Dedifferentiated amniotic fluid mesenchymal stem cell (primary cell): ENCODE results near the gene DHCR7.

Source experiments
- DNase-seq: peaks from one replicate; pipeline ENCODE4 v3.0.0-alpha.2; 2016; ENCODE audit errors: extremely low spot score

Gene DHCR7

DNA sequence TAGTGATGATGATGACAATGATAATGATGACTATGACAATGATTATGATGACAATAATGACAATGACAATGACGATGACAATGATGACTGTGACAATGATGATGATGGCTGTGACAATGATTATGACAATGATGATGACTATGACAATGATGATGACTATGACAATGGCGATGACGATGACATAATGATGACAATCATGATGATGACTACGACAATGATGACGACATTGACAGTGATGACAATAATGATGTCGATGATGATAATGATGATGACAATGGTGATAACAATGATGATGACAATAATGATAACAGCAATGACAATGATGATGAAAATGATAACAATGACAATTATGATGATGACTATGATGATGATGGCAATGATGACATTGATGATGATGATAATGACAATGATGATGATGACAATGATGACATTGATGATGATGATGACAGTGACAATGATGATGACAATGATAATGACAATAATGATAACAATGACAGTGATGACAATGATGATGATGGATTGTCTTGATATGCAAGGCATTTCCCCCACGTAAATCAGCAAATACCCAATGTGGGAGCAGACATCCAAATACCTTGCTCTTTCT is 37.7 kb downstream of the DHCR7 start:
- no peak for DNase-seq

DNA sequence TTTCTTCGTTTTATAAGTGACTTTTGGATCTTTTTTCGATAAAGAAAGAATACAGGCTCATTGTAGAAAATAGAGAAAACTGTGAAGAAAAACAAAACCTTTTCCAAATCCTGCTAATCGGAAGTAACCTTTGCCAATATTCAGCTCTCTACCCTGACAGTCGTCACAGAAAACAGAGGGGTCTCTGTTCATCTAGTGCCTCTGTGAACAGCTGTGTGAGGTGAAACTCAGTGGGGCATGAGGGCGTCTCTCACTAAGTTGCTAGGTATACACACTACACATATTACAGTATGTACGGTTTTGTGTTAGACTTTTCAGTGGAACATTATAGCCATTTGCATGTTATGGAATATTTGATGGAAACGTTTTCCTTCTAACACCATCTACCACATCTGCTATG is 39.4 kb downstream of the DHCR7 start:
- no peak for DNase-seq

DNA sequence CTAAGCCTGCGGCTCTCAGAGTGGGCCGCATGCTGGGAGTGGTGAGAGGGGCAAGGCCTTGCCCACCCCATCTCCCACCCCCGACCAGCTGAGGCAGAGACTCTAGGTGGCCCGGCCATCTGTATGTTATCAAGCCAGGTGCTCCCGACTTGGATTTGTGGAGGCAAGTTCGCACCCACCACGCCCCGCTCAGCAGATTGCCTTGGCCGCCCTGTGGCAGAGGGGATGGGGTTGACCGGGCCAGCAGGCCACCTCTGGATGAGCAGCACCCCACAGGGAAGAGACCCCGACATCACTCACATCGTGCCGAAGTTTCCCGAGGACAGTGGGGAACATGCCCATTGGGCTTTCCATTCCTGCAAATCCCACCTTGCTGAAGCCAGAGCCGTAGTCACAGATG is 40.8 kb downstream of the DHCR7 start:
- DNase-seq: no peak

DNA sequence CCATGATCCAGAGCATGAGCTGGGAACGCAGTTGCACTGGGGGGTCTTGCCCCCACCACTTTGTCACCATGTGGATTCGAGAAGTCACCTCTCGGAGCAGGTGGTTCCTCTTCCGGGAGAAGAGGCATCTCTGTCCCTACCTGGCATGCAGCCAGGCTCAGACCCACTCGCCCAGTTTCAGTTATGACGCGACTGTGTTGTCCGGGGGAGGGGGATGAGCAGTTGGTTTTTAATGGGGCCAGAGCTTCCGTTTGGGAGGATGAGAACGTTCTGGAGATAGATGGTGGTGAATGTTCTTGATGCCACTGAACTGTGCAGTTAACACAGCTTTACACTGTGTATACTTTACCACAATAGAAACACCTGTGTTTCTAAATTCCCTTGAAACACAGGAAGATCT is 41.5 kb downstream of the DHCR7 start:
- DNase-seq: no peak

DNA sequence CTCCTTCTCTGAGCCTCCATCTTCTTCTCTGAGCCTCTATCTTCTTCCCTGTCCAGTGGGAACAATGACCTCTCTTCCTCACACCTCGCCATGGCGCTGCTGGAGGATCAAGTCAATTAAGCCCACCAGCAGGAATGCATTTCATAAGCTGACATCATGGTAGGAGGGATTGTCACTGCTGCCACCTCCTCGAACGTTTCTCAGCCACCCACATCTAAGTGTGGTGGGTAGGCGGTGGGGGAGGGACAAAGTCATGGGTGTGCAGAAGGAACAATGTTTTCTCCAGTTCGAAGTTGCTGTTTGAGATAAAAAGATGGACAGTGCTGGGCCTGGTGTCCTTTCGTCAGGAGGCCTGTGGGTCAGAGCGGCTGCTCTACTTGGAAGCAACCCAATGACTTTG is 44.0 kb downstream of the DHCR7 start:
- no peak for DNase-seq

DNA sequence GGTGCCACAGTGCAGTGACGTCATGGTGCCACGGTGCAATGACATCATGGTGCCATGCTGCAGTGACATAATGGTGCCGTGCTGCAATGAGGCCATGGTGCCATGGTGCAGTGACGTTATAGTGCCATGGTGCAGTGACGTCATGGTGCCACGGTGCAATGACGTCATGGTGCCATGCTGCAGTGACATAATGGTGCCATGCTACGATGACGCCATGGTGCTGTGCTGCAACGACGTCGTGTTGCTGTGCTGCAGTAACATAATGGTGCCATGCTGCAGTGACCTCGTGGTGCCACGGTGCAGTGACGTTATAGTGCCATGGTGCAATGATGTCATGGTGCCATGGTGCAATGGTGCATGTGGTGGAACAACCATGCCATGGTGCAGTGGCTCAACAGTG is 45.3 kb downstream of the DHCR7 start:
- DNase-seq: no peak

DNA sequence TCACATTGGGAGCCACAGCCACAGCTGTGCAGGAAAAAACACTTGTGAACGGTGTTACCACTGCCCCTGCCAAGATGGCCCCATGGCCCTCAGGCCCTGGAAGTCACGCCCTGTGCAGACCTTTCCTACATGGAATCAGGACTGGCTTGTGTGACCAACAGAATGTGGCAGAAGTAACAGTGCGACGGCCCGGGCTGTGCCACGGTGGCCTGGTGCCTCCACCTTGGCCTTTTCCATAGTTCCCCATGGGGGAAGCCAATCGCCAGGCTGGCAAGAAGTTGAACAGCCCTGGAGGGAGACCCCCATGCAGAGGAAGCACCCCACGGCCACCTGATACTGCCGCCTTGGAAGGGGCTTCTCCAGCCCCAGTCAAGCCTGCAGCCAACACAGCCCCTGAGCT is 48.0 kb downstream of the DHCR7 start:
- DNase-seq: no peak

DNA sequence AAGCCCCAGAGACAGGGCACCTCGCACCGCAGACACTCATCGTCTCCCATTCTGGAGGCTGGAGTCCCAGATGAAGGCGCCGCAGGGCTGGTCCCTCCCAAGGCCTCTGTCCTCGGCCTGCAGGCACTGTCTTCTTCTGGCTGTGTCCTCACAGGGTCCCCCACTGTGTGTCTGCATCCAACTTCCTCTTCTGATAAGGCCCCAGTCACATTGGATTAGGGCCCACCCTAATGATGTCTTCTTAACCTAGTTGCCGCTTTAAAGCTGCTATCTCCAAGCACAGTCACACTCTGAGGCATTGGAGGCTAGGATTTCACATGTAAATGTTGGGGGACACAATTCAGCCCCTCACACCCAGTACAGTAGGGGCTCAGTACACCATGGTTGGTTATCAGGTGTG is 48.9 kb downstream of the DHCR7 start:
- no peak for DNase-seq

DNA sequence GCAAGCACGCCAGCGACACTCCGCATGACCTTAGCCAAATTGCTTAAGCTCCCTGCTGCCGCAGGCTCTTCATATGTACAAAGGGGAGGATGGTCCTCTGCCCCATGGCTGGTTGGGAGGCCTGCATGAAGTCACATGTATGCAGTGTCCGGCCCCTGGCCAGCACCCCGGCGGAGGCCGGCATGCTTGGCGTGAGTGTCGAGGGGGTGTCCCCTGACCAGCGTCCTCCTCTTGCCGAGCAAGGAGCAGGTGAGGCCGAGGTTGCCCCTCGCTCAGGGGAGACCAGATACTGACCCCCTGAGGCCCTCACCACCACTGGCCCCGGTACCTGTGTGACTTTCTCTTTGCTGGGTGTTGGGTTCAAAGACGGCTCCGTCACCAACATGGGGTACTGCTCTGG is 50.2 kb downstream of the DHCR7 start:
- DNase-seq: no peak

DNA sequence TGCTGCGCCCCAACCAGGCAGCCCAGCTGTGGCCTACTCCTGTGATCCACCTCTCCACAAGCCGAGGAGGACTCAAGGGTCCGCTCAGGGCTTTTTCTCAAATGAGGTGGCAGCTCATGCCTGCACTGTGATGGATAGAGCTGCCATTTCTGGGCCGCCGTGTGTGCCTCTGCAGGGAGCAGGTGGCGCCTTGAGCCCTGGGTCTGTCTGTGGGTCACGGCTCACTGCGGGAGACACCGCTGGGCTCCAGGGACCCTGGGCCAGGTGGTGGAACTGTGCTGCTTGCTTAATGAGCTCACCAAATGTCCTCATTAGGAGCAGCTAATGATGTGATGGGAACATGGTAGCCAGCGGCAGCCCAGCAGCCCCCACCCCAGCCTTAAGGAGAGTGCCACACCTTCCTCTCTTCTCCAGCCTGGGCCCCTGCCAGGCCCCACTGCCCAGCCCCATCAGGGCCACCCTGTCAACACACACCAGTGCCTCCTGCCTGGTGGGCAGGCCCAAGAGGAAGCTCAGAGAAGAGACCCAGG is 50.8 kb downstream of the DHCR7 start:
- no peak for DNase-seq

DNA sequence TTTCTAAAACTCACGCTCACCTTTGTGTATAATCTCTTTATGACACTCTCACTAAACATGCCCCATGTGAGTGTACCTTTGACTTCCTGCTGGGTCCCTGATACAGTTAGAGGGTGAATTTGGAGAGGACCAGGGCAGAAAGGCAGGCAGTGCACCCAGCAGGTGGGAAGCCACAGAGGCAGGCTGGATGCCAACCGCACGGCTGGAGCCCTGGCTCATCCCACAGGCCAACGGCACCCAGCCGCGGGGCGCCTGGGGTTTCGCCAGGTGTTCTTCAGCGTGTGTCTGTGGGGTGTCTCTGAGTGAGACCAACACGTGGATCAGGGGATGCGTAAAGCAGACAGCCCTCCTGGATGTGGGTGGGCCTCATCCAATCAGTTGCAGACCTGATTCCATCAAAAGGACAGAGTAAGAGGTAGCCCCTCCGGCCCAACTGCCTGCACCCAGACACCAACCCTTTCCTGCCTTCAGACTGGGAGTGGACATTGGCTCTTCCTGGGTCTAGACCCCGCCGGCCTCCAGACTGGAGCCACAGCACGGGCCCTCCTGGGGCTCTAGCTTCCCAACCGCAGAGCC is 51.6 kb downstream of the DHCR7 start:
- DNase-seq: no peak

DNA sequence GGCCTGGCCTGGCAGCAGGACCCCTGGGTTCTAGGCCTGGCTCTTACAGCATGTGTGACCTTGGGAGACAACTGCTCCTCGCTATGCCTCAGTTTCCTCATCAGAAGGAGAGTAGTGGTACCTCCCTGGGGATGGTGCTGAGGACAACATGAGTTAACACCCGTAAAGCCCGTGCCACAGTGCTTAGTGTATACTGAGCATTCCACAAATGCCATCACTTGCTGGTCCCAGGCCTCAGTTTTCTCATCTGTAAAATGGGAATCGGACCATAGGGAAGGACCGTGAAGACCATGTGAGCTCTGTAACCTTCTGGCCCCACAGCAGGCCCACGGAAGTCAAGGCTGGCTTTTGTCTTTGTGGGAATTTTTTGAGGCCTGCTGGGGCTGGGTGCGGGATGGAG is 52.4 kb downstream of the DHCR7 start:
- no peak for DNase-seq

DNA sequence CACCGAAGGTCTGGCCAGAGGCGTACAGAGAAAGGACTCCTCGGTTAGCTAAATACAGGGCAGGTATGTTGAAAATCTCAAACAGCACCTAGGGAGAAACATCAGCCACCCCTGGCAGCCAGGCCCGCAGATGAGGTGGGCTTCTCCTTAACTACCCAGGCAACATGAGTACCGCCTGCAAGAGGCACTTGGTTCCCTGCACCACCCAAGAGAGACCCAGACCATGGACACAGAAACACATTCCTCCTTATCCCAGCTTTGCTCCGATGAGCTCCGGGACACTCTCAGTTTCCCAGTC is 53.0 kb downstream of the DHCR7 start:
- no peak for DNase-seq

DNA sequence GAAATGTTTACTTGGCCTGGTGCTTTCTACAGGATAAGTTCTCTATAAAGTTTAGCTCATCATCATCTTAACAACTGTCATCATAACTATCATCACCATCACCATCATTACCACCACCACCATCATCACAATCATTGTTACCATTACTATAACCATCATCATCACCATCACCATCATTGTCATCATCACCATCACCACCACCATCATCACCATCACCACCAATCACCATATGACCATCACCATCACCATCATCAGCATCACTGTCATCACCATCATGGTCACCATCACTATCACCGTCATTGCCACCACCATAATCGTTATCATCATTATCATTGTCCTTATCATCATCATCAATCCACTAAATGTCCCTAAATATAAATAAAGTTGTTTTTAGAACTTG is 54.9 kb downstream of the DHCR7 start:
- DNase-seq: no peak

DNA sequence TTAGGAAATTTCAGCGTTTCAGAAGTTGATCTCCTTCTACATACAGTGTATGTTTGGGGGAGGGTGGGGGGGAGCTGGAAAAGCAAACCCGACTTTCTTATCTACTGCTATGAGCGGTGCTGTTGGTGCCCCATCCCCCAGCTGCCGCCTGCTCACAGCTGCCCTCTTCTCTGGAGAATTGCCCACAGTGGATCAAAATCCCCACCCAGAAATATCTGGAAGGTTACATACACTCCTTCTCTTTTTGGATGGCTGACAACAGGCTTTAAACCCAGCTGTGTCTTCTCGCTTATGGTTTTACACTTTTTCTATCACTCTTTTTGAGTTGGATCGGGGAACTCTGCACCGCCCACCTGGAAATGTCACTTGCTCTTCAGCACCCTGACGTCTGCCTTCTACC is 56.4 kb downstream of the DHCR7 start:
- no peak for DNase-seq

DNA sequence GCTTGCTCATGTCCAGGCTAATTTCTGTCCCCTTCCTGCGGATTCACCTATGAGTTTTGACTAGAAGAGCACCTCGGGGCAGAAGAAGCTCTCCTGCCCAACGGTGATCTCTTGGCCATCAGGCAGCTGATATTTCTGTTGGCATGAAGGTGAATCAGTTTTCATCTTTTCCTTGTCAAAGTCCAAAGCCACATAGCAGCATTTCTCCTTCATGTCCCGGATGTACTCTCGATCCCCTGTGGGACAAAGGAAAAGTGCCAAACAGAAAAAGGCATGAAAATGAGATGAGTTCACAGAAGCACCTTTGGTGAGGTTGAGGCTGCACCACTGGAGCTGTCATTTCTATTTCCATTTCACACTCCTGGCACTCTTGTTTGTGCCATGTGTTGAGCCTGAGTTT is 56.8 kb downstream of the DHCR7 start:
- DNase-seq: no peak

DNA sequence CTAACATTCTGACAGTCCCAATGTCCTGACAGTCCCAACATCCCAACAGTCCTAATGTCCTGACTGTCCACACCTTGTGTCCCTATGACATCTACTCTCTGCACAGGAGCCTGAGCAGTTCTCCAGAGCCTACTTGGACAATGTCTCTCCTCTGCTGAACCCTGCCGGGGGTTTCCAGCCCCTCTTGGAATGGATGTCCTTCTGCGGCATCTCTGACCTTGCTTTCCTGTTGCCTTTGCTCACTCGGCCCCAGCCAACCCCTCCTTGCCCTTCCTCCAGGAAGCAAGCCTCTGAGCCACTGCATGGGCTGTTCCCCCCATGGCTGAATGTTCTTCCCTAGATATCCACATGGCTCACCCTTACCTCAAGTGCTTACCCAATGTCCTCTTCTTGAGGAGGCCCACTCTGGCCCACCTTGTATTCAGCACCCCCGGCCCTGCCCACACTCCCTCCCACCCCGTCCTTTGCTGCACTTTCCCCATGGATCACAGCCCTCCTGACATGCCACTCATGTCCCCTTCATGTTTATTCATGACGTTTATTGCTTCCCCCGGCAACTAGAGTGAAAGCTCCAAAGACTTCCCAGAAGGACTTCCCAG is 59.5 kb downstream of the DHCR7 start:
- DNase-seq: no peak

DNA sequence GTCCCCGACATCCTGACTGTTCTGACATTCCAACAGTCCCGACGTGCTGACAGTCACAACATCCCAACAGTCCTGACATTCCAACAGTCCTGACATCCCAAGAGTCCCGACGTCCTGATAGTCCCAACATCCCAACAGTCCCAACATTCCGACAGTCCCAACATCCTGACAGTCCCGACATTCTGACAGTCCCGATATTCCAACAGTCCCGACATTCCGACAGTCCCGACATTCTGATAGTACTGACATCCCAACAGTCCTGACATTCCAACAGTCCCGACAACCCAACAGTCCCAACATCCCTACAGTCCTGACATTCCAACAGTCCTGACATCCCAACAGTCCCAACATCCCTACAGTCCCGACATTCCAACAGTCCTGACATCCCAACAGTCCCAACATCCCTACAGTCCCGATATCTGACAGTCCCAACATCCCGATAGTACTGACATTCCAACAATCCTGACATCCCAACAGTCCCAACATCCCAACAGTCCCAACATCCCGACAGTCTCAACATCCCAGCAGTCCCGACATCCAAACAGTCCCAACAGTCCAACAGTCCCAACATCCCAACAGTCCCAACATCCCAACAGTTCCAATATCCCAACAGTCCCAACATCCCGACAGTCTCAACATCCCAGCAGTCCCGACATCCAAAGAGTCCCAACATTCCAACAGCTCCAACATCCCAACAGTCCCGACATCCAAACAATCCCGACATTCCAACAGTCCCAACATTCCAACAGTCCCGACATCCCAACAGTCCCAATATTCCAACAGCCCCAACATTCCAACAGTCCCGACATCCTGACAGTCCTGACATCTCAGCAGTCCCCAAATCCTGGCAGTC is 60.2 kb downstream of the DHCR7 start:
- no peak for DNase-seq

DNA sequence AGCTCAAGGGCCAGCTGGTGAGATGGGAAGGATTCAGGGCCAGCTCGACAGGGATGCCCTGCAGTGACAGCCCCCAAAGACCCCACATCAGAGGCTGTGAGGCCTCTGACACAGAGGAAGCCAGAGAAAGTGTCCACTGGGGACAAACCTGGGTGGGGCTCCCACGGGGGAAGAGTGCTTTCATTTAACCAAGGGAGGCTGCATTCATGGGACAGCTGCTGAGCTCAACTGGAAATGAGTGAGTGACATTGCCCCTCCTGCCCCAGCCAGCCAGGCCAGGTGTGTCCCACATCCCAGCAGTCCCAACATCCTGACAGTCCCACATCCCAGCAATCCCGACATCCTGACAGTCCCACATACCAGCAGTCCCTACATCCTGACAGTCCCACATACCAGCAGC is 61.0 kb downstream of the DHCR7 start:
- no peak for DNase-seq

DNA sequence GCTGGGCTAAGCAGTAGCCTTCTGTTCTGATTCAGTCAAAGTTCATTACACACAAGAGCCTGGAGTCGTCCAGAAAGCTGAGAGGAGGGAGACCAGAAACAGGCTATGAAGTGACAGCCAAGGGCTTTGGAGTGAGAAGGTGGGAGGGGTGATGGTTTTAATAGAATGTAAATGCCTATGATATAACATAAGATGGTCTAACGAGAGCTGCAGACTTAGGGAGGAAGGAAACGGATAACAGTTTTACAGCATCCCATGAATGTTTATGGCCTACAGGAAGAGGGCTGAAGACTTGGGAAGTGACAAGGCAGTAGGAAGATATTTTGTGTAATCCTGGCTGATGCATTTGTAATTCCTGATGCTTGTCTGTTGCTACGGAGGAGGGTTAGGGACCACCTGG is 62.0 kb downstream of the DHCR7 start:
- DNase-seq: no peak

DNA sequence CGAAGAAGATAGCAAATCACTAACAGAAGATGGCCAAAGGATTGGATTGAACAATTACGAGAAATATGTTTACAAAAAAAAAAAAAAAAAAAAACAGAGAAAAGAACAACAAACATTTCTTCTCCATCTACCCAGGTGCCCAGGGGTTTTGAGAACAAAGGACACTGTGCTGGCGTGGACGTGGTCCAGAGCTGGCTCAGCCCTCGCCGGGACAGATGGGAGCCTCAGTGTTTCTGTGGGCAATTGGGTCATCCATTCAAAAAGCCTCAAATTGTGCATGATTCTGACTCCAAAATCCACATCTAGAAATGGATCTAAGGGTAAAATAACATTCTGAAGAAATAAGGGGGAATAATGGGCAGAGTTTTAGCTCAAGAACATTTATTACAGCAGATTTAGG is 63.1 kb downstream of the DHCR7 start:
- no peak for DNase-seq

DNA sequence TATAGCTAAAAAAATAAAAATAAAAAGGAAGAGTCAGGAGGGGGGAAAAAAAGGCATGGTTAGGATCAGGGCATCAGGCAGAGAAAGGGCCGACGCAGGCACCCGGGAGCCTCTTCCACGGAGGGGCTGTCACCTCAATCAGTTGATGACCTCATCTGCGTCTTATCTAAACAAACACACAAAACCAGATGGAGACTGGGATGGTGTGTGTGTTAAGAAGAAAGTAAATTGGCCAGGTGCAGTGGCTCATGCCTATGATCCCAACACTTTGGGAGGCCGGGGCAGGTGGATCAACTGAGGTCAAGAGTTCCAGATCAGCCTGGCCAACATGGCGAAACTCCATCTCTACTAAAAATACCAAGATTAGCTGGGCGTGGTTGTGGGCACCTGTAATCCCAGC is 63.6 kb downstream of the DHCR7 start:
- DNase-seq: no peak
